HG03280 (cell line): ENCODE data around the gene PIGM.

Source experiments
- ATAC-seq: cut with Tn5 transposase; IDR thresholded peaks from one replicate; pipeline ENCODE4 v1.9.1; 2021; ENCODE audit warnings: mild to moderate bottlenecking, moderate library complexity; ENCODE audit not compliant: unreplicated experiment

PIGM gene

GRCh38 chr1:160024195-160024905, 7.4 kb downstream of the PIGM start:
- ATAC-seq = no peak

GRCh38 chr1:160022330-160023310, 9.2 kb downstream of the PIGM start:
- ATAC-seq = no peak

GRCh38 chr1:160021376-160022074, 10.3 kb downstream of the PIGM start:
- no peak for ATAC-seq

GRCh38 chr1:160020196-160020595, 11.6 kb downstream of the PIGM start:
- no peak for ATAC-seq

GRCh38 chr1:160018900-160019299, 12.9 kb downstream of the PIGM start:
- ATAC-seq = no peak

- ATAC-seq = no peak
Measured at GRCh38 chr1:160018347-160018746, 13.4 kb downstream of the PIGM start.

- no peak for ATAC-seq
Measured at GRCh38 chr1:160017592-160017991, 14.2 kb downstream of the PIGM start.

GRCh38 chr1:160011781-160012180, 20.0 kb downstream of the PIGM start:
- no peak for ATAC-seq

GRCh38 chr1:160009801-160010200, 22.0 kb downstream of the PIGM start:
- ATAC-seq = no peak

- ATAC-seq = no peak
Measured at GRCh38 chr1:160009081-160009480, 22.7 kb downstream of the PIGM start.

- no peak for ATAC-seq
Measured at GRCh38 chr1:160007577-160008200, 24.1 kb downstream of the PIGM start.

- peak; percentile 86 for ATAC-seq
Measured at GRCh38 chr1:160006312-160006940, 25.4 kb downstream of the PIGM start.

GRCh38 chr1:160005070-160005469, 26.7 kb downstream of the PIGM start:
- no peak for ATAC-seq

GRCh38 chr1:160004425-160004824, 27.4 kb downstream of the PIGM start:
- ATAC-seq = no peak

GRCh38 chr1:160004001-160004400, 27.8 kb downstream of the PIGM start:
- no peak for ATAC-seq

- ATAC-seq = no peak
Measured at GRCh38 chr1:160001440-160001839, 30.4 kb downstream of the PIGM start.

- no peak for ATAC-seq
Measured at GRCh38 chr1:159999204-159999603, 32.6 kb downstream of the PIGM start.

- ATAC-seq = no peak
Measured at GRCh38 chr1:159996653-159997052, 35.1 kb downstream of the PIGM start.

GRCh38 chr1:159994896-159995295, 36.9 kb downstream of the PIGM start:
- no peak for ATAC-seq

GRCh38 chr1:159993911-159994310, 37.9 kb downstream of the PIGM start:
- ATAC-seq = no peak
